ENCODE results near the gene PTPN14. TPM values are rescaled to one million over a fixed set of nuclear protein-coding genes. Genes with fewer than 3 reads are reported as not detected.

PTPN14 gene
- total RNA-seq, 4 donors from 2014 or later = 42.8 to 63.8 (median 50.4) TPM

DNA sequence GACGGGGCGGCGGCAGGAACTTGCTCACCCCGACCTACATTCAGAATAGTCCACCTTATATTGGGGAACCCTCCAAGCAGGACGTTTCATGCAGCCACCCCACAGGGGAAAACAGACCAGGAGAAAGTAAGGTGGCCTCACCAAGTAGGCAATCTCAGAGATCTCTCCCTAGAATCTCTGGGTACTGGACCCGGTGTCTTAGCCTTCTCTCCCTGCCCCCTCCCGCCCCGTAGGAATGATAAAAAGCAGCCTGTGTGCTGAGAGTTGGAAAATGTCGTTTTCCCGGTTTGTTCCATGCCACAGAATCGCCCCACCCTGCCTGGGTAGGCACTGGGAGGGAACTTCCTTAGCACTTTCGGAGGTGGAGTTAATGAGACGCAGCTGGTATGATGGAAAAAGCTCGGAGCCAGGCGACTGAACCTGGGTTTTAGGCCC is 789 bp upstream of the PTPN14 start:
- no peaks in the 10 kb centered on the region for H3K27me3 ChIP-seq
- peak; percentile 5 to 12 for ATAC-seq
- H3K36me3 ChIP-seq = no peaks in the 10 kb centered on the region
- in situ Hi-C loops (cut with MboI; ENCODE audit: low sequenced_read_pairs in 4 of 4) (no loop called here), intact Hi-C loops (cut with DNase I; ENCODE audit: low total_unique reads) (no loop called here)
- H3K4me1 ChIP-seq = peaks cover 31 to 32% of the 10 kb centered on the region in 2 donors
- no peaks in the 10 kb centered on the region for H3K9me3 ChIP-seq
- no peak for DNase-seq
- H3K4me3 ChIP-seq = peak overlapping the region; percentile 68 to 96 (median 87)
- TF ChIP-seq, protein P1, sequence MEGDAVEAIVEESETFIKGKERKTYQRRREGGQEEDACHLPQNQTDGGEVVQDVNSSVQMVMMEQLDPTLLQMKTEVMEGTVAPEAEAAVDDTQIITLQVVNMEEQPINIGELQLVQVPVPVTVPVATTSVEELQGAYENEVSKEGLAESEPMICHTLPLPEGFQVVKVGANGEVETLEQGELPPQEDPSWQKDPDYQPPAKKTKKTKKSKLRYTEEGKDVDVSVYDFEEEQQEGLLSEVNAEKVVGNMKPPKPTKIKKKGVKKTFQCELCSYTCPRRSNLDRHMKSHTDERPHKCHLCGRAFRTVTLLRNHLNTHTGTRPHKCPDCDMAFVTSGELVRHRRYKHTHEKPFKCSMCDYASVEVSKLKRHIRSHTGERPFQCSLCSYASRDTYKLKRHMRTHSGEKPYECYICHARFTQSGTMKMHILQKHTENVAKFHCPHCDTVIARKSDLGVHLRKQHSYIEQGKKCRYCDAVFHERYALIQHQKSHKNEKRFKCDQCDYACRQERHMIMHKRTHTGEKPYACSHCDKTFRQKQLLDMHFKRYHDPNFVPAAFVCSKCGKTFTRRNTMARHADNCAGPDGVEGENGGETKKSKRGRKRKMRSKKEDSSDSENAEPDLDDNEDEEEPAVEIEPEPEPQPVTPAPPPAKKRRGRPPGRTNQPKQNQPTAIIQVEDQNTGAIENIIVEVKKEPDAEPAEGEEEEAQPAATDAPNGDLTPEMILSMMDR (IDR thresholded peaks at IDR 0.05 in 4 of 5, conservative IDR thresholded peaks at IDR 0.05 in 1 of 5) = no peak
- TF ChIP-seq POLR2A (IDR thresholded peaks at IDR 0.05) = no peak
- H3K27ac ChIP-seq = peak overlapping the region; percentile 93 to 99 (median 95)

DNA sequence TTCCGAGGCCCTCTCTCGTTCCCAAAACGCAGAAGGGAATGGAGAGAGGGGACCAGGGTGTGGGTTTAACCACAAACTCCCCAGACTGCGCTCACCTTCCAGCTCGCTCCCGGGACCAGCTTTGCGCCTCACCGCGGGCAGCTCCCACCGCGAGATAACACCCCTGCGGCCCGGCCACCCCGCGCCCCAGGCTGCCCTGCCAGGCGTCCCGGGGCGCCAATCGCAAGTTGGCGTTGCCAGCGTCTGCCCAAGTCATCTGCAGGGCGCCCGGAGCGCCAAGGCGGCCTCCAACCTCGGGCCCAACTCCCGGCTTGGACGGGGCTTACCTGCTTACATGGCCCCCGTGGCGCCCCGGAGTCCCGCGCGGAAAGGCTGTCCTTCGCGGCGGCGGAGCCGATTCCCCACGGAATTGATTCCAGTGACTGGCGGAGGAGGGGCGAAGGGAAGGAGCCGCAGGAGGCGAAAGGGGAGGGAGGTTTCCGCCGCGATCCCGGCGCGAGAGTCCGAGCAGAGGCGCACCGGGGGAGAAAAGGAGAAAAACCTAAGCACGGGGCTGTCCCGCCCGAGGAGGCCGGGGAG is 456 bp downstream of the PTPN14 start:
- TF ChIP-seq POLR2A (IDR thresholded peaks at IDR 0.05) = no peak
- TF ChIP-seq, protein P1 (IDR thresholded peaks at IDR 0.05 in 4 of 5, conservative IDR thresholded peaks at IDR 0.05 in 1 of 5) = no peak
- Histone ChIP-seq H3K36me3 (no peaks in the 10 kb centered on the region), H3K4me1 (peaks cover 43 to 45% of the 10 kb centered on the region in 2 donors), H3K9me3 (no peaks in the 10 kb centered on the region), H3K27ac (peak overlapping the region; percentile 93 to 99 (median 95)), H3K27me3 (no peaks in the 10 kb centered on the region), H3K4me3 (peak overlapping the region; percentile 68 to 96 (median 87))
- intact Hi-C loops (cut with DNase I; ENCODE audit: low total_unique reads) = loop anchor here (1.0 to 2.0 kb wide), 2 partner anchors 32 to 189 kb away; no protein-coding TSS in a partner anchor
- in situ Hi-C loops (cut with MboI; ENCODE audit: low sequenced_read_pairs in 4 of 4) = no loop called here
- DNase-seq = peak; percentile 14 to 42
- peak; percentile 29 to 31 for ATAC-seq

DNA sequence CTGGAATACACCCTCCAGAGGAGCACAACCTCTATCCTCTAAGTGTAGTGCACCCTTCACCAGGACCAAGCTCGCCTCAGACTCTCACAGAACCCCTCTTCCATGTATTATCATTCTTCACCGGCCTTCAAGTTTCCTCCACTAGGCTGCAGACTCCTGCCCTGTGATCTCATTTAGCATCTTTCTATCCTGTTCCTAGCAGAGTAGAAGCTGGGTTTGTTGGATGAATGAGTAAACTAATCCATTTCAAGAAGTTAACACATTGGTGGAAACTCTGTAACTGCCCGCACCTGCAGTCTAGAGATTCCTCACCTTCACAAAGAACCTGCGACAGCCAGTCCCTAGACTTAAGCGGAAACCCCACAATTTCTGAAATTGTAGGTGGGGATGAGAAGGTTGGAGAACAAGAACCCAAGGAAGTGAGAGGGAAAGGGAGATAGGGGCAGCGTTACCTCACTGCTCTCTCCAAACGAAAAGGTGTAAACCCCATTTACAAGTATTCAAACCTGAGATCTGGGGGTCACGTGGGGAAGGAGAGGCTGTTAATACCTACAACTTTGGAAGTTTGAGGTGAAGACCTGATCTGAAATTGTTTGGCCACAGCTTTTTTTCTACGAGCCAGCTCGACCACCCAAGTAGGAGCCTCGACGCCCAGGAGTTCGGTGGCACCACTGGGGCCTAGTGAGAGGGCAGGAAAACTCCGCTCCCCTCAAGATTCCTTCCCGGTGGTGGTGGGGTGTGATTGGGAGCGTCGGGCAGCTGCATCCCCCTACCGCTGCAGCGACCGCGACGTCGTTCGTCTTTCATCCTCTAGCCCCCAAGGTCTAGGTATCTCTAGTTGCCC is 1.2 kb downstream of the PTPN14 start:
- no peak for TF ChIP-seq POLR2A (IDR thresholded peaks at IDR 0.05)
- TF ChIP-seq, protein P1 (IDR thresholded peaks at IDR 0.05 in 4 of 5, conservative IDR thresholded peaks at IDR 0.05 in 1 of 5) = peak in 3 of 5 experiments; percentile 20 to 36 (median 22)
- Histone ChIP-seq H3K36me3 (no peaks in the 10 kb centered on the region), H3K27me3 (no peaks in the 10 kb centered on the region), H3K9me3 (no peaks in the 10 kb centered on the region), H3K4me3 (peak overlapping the region; percentile 68 to 96 (median 87)), H3K27ac (peak overlapping the region; percentile 93 to 99 (median 95)), H3K4me1 (peaks cover 50 to 52% of the 10 kb centered on the region in 2 donors)
- no peak for DNase-seq
- in situ Hi-C loops (cut with MboI; ENCODE audit: low sequenced_read_pairs in 4 of 4) (no loop called here), intact Hi-C loops (cut with DNase I; ENCODE audit: low total_unique reads) (loop anchor here (2.0 kb wide), 1 partner anchor 33 kb away; no protein-coding TSS in a partner anchor)
- ATAC-seq = peak in 1 of 2 donors; percentile 18

DNA sequence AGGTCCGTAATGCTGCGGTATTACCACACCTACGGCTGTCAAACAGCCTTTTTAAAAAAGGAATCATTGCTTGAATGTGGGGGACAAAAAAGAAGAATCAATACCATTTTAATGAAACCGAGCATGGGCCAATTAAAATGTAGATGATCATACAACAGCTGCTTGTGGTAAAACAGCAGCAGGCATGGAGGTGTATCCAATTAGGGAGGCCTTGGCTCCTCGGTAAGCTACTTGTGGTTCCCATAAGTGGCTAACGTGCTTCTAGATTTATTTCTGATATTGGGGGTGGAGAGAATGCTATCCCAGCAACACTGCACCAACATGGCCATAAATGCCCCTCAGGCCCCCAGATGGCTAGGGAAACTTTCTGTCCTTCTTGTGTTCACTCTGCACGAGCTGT is 1.8 kb downstream of the PTPN14 start:
- Histone ChIP-seq H3K36me3 (no peaks in the 10 kb centered on the region), H3K27me3 (no peaks in the 10 kb centered on the region), H3K4me1 (peaks cover 52 to 54% of the 10 kb centered on the region in 2 donors), H3K27ac (peak overlapping the region; percentile 93 to 99 (median 95)), H3K4me3 (peak overlapping the region; percentile 68 to 96 (median 87)), H3K9me3 (no peaks in the 10 kb centered on the region)
- intact Hi-C loops (cut with DNase I; ENCODE audit: low total_unique reads) = loop anchor here (1.0 to 2.0 kb wide), 2 partner anchors 33 to 214 kb away; no protein-coding TSS in a partner anchor
- DNase-seq = no peak
- no peak for ATAC-seq
- TF ChIP-seq POLR2A (IDR thresholded peaks at IDR 0.05) = no peak
- TF ChIP-seq, protein P1 (IDR thresholded peaks at IDR 0.05 in 4 of 5, conservative IDR thresholded peaks at IDR 0.05 in 1 of 5) = no peak
- in situ Hi-C loops (cut with MboI; ENCODE audit: low sequenced_read_pairs in 4 of 4) = no loop called here
